Naive B cell (primary cell): ENCODE measurements around the gene TASP1. TPM values are rescaled to one million over a fixed set of nuclear protein-coding genes. Genes with fewer than 3 reads are reported as not detected.
A peak's percentile ranks its signal among the peaks of the same experiment; 100 is the strongest.

ENCODE experiments used
- ATAC-seq, 2 donors: fragments of 150-1000 bp; cut with Tn5 transposase; 2 replicates each; pipeline ENCODE4 v1.10.0; 2021; ENCODE audit warnings: low read depth in 2 of 2, mild to moderate bottlenecking in 2 of 2, moderate library complexity in 2 of 2
- DNase-seq: peaks from one replicate; pipeline ENCODE4 v3.0.0; 2022
- H3K27ac Mint-ChIP-seq, 6 donors: one replicate each; pipeline ENCODE4 v1.8.0; 2020 to 2022; ENCODE audit warnings: mild to moderate bottlenecking in 6 of 6, mixed read lengths in 6 of 6, moderate library complexity in 5 of 6, inconsistent platforms in 2 of 6
- H3K27me3 Mint-ChIP-seq, 3 donors: one replicate each; pipeline ENCODE4 v1.8.0; 2021 to 2022; ENCODE audit warnings: mixed read lengths in 3 of 3, mild to moderate bottlenecking in 1 of 3
- H3K36me3 Mint-ChIP-seq, 2 donors: one replicate each; pipeline ENCODE4 v1.8.0; 2020 to 2022; ENCODE audit warnings: mixed read lengths in 2 of 2, inconsistent platforms in 1 of 2, mild to moderate bottlenecking in 1 of 2
- H3K4me1 Mint-ChIP-seq, 3 donors: one replicate each; pipeline ENCODE4 v1.8.0; 2020 to 2022; ENCODE audit warnings: mixed read lengths in 3 of 3, inconsistent platforms in 1 of 3, mild to moderate bottlenecking in 1 of 3, moderate library complexity in 1 of 3
- H3K4me3 Mint-ChIP-seq, 8 donors: one replicate each; pipeline ENCODE4 v1.8.0; 2020 to 2022; ENCODE audit warnings: mild to moderate bottlenecking in 8 of 8, mixed read lengths in 8 of 8, moderate library complexity in 8 of 8, inconsistent platforms in 2 of 8
- H3K9me3 Mint-ChIP-seq, 7 donors: one replicate each; pipeline ENCODE4 v1.8.0; 2020 to 2022; ENCODE audit warnings: mixed read lengths in 7 of 7, mild to moderate bottlenecking in 5 of 7, inconsistent platforms in 2 of 7, moderate library complexity in 1 of 7
- polyA plus RNA-seq, 6 donors: library from polyadenylated mRNA; unstranded; fragments of 300-500 nt; fragmentation: Illumina TruSeq; gene quantifications; one replicate each; pipeline ENCODE4 v1.2.3, GENCODE V29; 2021; ENCODE audit warnings: low read depth in 6 of 6

Gene TASP1
- 10 to 100 TPM; 12.8 to 20.7 (median 15.0) TPM for polyA plus RNA-seq

- Mint-ChIP-seq H3K36me3 (no peaks in the 10 kb centered on the region), H3K27ac (peak within 1 kb of the TSS; percentile 90 to 96 (median 95)), H3K4me3 (peak within 1 kb of the TSS; percentile 85 to 98 (median 96)), H3K27me3 (peaks cover 22 to 25% (median 24%) of the 10 kb centered on the region in 3 donors), H3K9me3 (peaks cover 0 to 2% (median 0%) of the 10 kb centered on the region in 7 donors), H3K4me1 (peaks cover 15 to 21% (median 21%) of the 10 kb centered on the region in 3 donors)
- peak; percentile 97 to 98 for ATAC-seq
- peak; percentile 93 for DNase-seq
Observed at GRCh38 chr20:13638496-13639149, at the start of gene TASP1. TSS of gene TASP1 (minus strand) at chr20:13638932. CDS start at chr20:13630078, 8,854 bp downstream.

DNA sequence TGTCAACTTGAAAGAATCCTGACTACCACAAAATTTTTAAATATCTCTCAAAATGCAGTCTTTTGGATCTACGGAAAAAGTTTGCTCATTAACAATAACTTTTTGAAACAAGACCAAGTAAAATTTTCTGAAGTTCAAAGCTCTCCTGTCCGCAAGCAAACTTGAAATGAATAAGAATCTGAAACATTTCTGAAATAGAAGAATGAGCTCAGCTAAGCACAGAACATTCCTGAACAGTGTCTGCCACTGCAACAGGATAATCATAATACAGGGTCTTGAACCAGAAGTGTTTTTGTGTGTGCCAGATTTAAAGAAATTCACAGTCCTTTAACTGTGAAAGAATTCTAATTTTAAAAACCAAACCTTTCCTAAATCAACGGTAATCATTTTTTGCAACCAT is 49.1 kb upstream of the TASP1 start:
- no peak overlapping the region for H3K27ac Mint-ChIP-seq
- peaks cover 31 to 39% (median 34%) of the 10 kb centered on the region in 3 donors for H3K4me1 Mint-ChIP-seq
- H3K4me3 Mint-ChIP-seq = no peak overlapping the region
- DNase-seq (no peak), ATAC-seq (no peak)
- peaks cover 0 to 2% (median 0%) of the 10 kb centered on the region in 7 donors for H3K9me3 Mint-ChIP-seq
- H3K27me3 Mint-ChIP-seq = peaks cover 0 to 6% (median 4%) of the 10 kb centered on the region in 3 donors
- H3K36me3 Mint-ChIP-seq = no peaks in the 10 kb centered on the region

DNA sequence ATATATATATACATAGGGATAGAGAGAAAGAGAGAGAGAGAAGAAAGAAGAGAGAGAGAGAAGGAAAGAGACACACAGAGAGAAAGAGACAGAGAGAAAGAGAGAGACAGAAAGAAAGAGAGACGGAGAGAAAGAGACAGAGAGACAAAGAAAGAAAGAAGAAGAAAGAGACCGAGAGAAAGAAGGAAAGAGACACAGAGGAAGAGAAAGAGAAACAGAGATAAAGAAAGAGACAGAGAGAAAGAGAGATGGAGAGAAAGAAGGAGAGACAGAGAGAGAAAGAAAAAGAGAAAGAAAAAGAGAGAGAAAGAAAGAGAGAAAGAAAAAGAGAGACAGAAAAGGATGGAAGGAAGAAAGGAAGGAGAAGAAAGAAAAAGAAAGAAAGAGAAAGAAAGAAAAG is 46.9 kb upstream of the TASP1 start:
- H3K27ac Mint-ChIP-seq = peak overlapping the region; percentile 9 to 85 (median 70)
- no peak for ATAC-seq
- peak overlapping the region in 5 of 8 donors; percentile 27 to 57 (median 35) for H3K4me3 Mint-ChIP-seq
- H3K4me1 Mint-ChIP-seq = peaks cover 31 to 39% (median 34%) of the 10 kb centered on the region in 3 donors
- no peaks in the 10 kb centered on the region for H3K27me3 Mint-ChIP-seq
- DNase-seq = no peak
- H3K9me3 Mint-ChIP-seq = peaks cover 0 to 2% (median 0%) of the 10 kb centered on the region in 7 donors
- H3K36me3 Mint-ChIP-seq = no peaks in the 10 kb centered on the region

DNA sequence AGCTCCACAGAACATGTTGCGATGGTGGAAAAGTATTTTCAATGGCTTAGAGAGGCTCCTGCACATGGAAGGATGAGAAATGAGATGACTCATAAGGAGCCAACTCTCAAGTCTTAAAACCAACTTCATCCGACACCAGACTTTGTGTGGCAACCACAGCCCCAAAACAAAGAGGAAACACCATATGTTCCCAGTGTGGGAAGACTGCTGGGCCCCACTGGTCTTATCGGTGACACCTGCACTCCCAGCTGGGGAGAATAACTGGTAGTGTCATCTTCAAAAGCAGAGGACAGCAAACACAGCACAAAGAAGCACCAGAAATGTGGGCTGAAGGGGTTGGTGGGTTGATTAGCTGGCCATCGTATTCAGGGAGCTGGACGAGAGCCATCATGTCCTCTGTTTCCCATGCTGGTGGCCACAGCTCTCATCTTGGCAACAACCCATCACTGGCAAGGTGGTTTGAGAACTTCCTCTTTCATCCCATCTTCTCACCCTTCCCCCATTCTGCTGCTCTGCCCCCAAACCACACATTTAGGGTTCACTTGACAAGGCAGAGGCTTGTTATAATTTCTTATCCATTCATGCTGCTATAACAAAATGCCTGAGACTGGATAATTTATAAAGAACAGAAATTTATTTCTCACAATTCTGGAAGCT is 46.0 kb upstream of the TASP1 start:
- no peaks in the 10 kb centered on the region for H3K36me3 Mint-ChIP-seq
- peak overlapping the region in 6 of 8 donors; percentile 42 to 88 (median 61) for H3K4me3 Mint-ChIP-seq
- peak; percentile 41 for DNase-seq
- peak; percentile 78 to 93 for ATAC-seq
- peak overlapping the region; percentile 9 to 90 (median 62) for H3K27ac Mint-ChIP-seq
- H3K9me3 Mint-ChIP-seq = peaks cover 0 to 2% (median 0%) of the 10 kb centered on the region in 7 donors
- no peaks in the 10 kb centered on the region for H3K27me3 Mint-ChIP-seq
- peaks cover 31 to 39% (median 34%) of the 10 kb centered on the region in 3 donors for H3K4me1 Mint-ChIP-seq

GRCh38 chr20:13683833-13684232 is 45.1 kb upstream of the TASP1 start:
- peak overlapping the region in 2 of 8 donors; percentile 69 to 78 for H3K4me3 Mint-ChIP-seq
- no peak for DNase-seq
- peak overlapping the region in 2 of 6 donors; percentile 36 to 66 for H3K27ac Mint-ChIP-seq
- ATAC-seq = no peak
- H3K4me1 Mint-ChIP-seq = peaks cover 31 to 39% (median 34%) of the 10 kb centered on the region in 3 donors
- H3K9me3 Mint-ChIP-seq = peaks cover 0 to 2% (median 0%) of the 10 kb centered on the region in 7 donors
- H3K36me3 Mint-ChIP-seq = no peaks in the 10 kb centered on the region
- H3K27me3 Mint-ChIP-seq = no peaks in the 10 kb centered on the region

GRCh38 chr20:13681248-13682125 is 42.8 kb upstream of the TASP1 start:
- DNase-seq (no peak), ATAC-seq (no peak)
- Mint-ChIP-seq H3K27ac (no peak overlapping the region), H3K9me3 (peaks cover 0 to 2% (median 0%) of the 10 kb centered on the region in 7 donors), H3K4me3 (no peak overlapping the region), H3K36me3 (no peaks in the 10 kb centered on the region), H3K4me1 (peaks cover 27 to 32% (median 30%) of the 10 kb centered on the region in 3 donors), H3K27me3 (no peaks in the 10 kb centered on the region)

DNA sequence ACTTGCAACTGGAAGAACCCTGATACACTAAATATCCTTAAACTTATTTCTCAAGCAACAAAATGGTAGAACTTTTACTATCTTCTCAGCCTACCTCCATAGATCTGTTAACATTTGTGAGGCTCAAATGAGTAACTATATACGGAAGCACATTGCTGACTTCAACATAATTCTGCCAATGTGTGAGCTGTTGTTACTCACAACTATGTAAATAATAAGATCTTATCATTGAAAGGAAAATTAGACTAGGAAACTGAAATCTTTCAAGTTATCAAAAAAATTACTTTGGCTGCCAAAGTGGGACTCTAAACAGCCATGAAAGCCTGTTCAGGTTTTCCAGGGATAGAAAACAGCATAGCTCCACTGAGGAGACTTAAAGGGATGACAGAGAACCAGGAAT is 40.2 kb upstream of the TASP1 start:
- Mint-ChIP-seq H3K9me3 (peaks cover 0 to 2% (median 0%) of the 10 kb centered on the region in 7 donors), H3K4me1 (peaks cover 7 to 8% (median 7%) of the 10 kb centered on the region in 3 donors), H3K4me3 (no peak overlapping the region), H3K27me3 (peaks cover 0 to 3% (median 0%) of the 10 kb centered on the region in 3 donors), H3K36me3 (no peaks in the 10 kb centered on the region), H3K27ac (peak overlapping the region in 1 of 6 donors; percentile 70)
- DNase-seq (no peak), ATAC-seq (no peak)

DNA sequence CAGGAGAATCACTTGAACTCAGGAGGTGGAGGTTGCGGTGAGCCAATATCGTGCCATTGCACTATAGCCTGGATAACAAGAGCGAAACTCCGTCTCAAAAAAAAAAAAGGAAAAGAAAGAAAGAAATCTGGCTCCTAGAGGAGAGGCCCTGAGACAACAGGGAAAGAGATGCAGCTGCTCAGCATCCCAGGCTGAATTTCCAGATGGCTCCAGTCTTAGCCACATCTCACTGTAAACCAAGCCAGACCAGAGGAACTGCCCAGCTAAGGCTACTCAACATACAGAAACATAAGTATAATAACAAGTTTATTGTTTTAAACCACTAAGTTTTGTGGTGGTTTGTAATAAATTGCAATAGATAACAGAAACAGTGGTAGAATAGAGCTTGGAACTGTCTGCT is 38.5 kb upstream of the TASP1 start:
- H3K36me3 Mint-ChIP-seq = no peaks in the 10 kb centered on the region
- ATAC-seq = no peak
- DNase-seq = no peak
- no peaks in the 10 kb centered on the region for H3K4me1 Mint-ChIP-seq
- peaks cover 3 to 11% (median 8%) of the 10 kb centered on the region in 3 donors for H3K27me3 Mint-ChIP-seq
- no peak overlapping the region for H3K27ac Mint-ChIP-seq
- H3K9me3 Mint-ChIP-seq = peaks cover 0 to 1% (median 0%) of the 10 kb centered on the region in 7 donors
- H3K4me3 Mint-ChIP-seq = no peak overlapping the region

DNA sequence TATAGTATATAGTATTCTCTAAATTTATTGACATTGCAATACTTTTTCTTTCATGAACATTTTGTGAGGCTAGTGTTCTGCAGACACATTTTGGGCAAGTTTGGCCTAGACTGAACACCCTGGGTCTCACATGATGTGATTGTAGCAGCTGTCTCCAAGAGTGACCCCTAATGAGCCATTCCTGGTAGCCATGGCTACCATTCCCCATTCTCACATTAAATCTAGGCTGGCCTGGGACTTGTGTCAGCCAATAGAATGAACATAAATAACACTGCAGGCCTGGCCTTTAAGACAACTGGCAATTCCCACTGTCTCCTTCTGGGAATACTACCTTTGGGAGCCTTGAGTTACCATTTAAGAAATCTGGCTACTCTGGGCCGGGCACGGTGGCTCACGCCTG is 38.0 kb upstream of the TASP1 start:
- peaks cover 3 to 11% (median 9%) of the 10 kb centered on the region in 3 donors for H3K27me3 Mint-ChIP-seq
- no peaks in the 10 kb centered on the region for H3K36me3 Mint-ChIP-seq
- no peak overlapping the region for H3K27ac Mint-ChIP-seq
- no peak overlapping the region for H3K4me3 Mint-ChIP-seq
- H3K4me1 Mint-ChIP-seq = no peaks in the 10 kb centered on the region
- DNase-seq (no peak), ATAC-seq (no peak)
- peaks cover 0 to 1% (median 0%) of the 10 kb centered on the region in 7 donors for H3K9me3 Mint-ChIP-seq

DNA sequence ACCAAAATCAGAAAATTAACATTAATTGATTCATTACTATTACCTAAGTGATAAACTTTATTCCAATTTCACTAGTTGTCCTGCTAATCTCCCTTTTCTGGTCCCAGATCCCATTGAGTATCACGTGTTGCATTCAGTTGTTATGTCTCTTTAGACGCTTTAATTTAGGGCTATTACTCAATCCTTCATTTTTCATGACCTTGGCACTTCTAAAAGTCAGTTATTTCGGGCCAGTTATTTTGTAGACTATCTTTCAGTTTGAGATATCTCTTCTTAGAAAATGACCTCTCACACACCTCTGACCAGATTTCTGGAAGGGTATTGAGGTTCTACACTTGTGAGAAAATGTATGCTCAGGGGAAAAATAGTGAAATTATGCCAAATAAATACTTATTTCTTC is 34.0 kb upstream of the TASP1 start:
- ATAC-seq (no peak), DNase-seq (no peak)
- Mint-ChIP-seq H3K9me3 (no peaks in the 10 kb centered on the region), H3K4me3 (no peak overlapping the region), H3K36me3 (no peaks in the 10 kb centered on the region), H3K27ac (no peak overlapping the region), H3K4me1 (peaks cover 0 to 12% (median 9%) of the 10 kb centered on the region in 3 donors), H3K27me3 (peaks cover 8 to 24% (median 16%) of the 10 kb centered on the region in 3 donors)

GRCh38 chr20:13671916-13672378 is 33.2 kb upstream of the TASP1 start:
- DNase-seq = no peak
- Mint-ChIP-seq H3K27ac (no peak overlapping the region), H3K9me3 (no peaks in the 10 kb centered on the region), H3K27me3 (peaks cover 8 to 24% (median 16%) of the 10 kb centered on the region in 3 donors), H3K4me3 (no peak overlapping the region), H3K36me3 (no peaks in the 10 kb centered on the region), H3K4me1 (peaks cover 0 to 12% (median 9%) of the 10 kb centered on the region in 3 donors)
- ATAC-seq = no peak

DNA sequence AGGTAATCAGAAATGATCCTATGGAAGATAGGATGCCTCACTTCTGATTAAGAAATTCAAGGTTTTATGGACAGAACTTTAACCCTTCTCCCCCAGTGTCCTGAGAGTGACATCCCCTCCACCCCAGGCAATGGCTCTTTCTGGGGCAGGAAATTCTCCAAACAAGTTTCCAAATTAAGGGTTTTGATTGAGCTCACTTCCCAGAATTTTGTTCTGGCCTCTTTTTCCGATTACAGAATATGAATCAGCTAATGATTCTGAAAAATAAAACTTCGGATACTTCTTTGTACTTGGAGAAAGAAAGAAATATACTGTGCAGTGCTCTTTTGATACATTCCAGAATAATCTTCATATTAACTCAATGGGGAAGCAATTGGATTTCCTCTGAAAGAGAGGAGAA is 32.8 kb upstream of the TASP1 start:
- H3K4me3 Mint-ChIP-seq = no peak overlapping the region
- no peak for ATAC-seq

DNA sequence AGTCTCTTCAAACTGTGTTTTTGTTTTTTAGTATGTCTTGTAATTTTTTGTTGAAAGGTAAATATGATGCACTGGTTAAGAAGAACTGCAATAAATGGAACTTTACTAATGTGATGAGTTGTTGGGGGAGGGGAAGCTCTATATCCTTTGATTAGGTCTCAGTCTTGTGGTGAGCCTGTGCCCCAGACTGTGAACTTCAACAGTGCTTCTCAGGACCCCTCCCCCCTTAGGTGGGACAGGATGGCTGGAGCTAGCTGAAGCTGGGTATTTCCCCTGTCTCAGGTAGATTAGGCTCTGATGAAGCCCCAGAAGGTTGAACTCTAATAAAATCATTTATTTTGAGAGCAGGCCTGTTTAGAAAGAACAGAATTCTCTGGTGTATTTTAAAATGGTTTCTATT is 31.4 kb upstream of the TASP1 start:
- Mint-ChIP-seq H3K27ac (peak overlapping the region in 3 of 6 donors; percentile 24 to 88 (median 75)), H3K4me3 (no peak overlapping the region), H3K9me3 (no peaks in the 10 kb centered on the region), H3K27me3 (peaks cover 8 to 24% (median 16%) of the 10 kb centered on the region in 3 donors), H3K4me1 (peaks cover 0 to 12% (median 9%) of the 10 kb centered on the region in 3 donors), H3K36me3 (no peaks in the 10 kb centered on the region)
- ATAC-seq (no peak), DNase-seq (no peak)

More for the DNA sequence above, 32.8 kb upstream of the TASP1 start:
- no peaks in the 10 kb centered on the region for H3K9me3 Mint-ChIP-seq
- H3K27me3 Mint-ChIP-seq = peaks cover 8 to 24% (median 16%) of the 10 kb centered on the region in 3 donors
- H3K36me3 Mint-ChIP-seq = no peaks in the 10 kb centered on the region
- H3K4me1 Mint-ChIP-seq = peaks cover 0 to 12% (median 9%) of the 10 kb centered on the region in 3 donors
- no peak overlapping the region for H3K27ac Mint-ChIP-seq
- no peak for DNase-seq
